ENCODE data around the gene ATP6V0B. TPM values are rescaled to one million over a fixed set of nuclear protein-coding genes. Genes with fewer than 3 reads are reported as not detected.

The ATP6V0B gene
- 100 to 1,000 TPM in 2 of 4 donors, 10 to 100 TPM in 2; 87.5 to 218 (median 122) TPM for total RNA-seq

DNA sequence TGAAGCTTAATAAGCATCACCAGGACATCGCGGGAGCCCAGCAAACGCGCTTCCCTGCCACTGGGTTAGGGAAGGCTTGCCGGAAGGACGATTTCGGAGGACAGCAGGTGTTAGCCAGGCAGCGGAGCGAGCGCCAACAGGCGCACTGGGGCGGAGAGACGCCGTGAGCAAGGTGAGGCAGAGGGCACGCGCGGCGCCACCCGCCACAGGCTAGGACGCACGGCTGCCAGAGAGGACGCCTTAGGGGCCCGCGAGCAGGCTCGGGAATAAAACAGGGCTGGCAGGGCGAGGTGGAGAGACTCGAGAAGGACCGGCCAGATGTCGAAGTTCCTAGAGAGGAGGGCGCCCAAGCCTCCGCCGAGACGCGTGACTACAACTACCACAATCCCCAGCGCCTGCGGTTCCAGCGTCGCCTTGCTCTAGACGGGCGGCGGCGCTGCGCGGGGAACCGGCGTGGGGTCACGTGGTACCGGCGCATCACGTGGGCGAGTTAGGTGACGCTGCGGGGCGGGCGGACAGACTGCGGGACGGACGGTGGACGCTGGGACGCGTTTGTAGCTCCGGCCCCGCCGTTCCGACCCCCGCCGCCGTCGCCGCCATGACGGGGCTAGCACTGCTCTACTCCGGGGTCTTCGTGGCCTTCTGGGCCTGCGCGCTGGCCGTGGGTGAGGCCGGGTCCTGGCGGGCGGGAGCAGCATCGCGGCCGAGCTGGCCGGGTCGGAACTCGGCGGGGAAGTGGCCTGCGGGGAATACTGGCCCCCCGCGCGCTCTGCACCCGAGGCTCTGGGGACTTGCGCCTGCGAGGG is at the start of gene ATP6V0B:
ATP6V0B (plus strand) TSS at position 518 of the 806 bp plus-strand sequence; CDS start at position 599, 81 bp downstream.
- peak; percentile 98 to 99 (median 98) for DNase-seq
- peaks cover 9 to 48% (median 15%) of the 10 kb centered on the region in 4 donors for H3K4me1 ChIP-seq
- peaks cover 0 to 25% (median 0%) of the 10 kb centered on the region in 3 donors for H3K36me3 ChIP-seq
- peak within 1 kb of the TSS; percentile 92 to 98 (median 94) for H3K27ac ChIP-seq
- H3K27me3 ChIP-seq, result no peaks in the 10 kb centered on the region
- peak; percentile 83 to 88 for TF ChIP-seq POLR2A (IDR thresholded peaks at IDR 0.05)
- TF ChIP-seq, protein P1, sequence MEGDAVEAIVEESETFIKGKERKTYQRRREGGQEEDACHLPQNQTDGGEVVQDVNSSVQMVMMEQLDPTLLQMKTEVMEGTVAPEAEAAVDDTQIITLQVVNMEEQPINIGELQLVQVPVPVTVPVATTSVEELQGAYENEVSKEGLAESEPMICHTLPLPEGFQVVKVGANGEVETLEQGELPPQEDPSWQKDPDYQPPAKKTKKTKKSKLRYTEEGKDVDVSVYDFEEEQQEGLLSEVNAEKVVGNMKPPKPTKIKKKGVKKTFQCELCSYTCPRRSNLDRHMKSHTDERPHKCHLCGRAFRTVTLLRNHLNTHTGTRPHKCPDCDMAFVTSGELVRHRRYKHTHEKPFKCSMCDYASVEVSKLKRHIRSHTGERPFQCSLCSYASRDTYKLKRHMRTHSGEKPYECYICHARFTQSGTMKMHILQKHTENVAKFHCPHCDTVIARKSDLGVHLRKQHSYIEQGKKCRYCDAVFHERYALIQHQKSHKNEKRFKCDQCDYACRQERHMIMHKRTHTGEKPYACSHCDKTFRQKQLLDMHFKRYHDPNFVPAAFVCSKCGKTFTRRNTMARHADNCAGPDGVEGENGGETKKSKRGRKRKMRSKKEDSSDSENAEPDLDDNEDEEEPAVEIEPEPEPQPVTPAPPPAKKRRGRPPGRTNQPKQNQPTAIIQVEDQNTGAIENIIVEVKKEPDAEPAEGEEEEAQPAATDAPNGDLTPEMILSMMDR (IDR thresholded peaks at IDR 0.05), result peak in 4 of 6 experiments; percentile 35 to 58 (median 51)
- H3K4me3 ChIP-seq, result peak within 1 kb of the TSS; percentile 81 to 98 (median 84)
- H3K9me3 ChIP-seq, result no peaks in the 10 kb centered on the region

DNA sequence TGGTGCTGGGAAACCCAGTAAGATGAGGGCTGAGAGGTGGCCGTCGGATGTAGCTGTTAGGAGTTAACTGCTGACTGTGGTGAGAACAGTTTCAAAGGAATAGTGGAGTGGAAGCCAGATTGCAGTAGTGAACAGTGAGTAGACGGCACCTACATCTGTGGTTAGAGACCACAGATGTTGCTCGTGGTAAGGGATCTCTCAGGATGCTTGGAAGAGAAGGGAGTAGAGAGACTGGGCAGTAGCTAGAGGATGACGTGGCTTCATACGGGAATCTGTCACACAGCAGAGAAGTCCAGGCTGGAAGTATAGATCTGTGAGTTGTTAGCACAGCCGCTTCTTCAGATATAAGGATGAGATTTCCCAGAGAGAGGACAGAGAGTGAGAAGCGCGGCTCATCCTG is 48.9 kb upstream of the ATP6V0B start:
- Histone ChIP-seq H3K4me1 (no peaks in the 10 kb centered on the region), H3K27me3 (no peaks in the 10 kb centered on the region), H3K9me3 (no peaks in the 10 kb centered on the region), H3K27ac (no peak overlapping the region), H3K36me3 (no peaks in the 10 kb centered on the region), H3K4me3 (no peak overlapping the region)
- TF ChIP-seq, protein P1 (IDR thresholded peaks at IDR 0.05), result no peak
- TF ChIP-seq POLR2A (IDR thresholded peaks at IDR 0.05), result no peak
- no peak for DNase-seq

DNA sequence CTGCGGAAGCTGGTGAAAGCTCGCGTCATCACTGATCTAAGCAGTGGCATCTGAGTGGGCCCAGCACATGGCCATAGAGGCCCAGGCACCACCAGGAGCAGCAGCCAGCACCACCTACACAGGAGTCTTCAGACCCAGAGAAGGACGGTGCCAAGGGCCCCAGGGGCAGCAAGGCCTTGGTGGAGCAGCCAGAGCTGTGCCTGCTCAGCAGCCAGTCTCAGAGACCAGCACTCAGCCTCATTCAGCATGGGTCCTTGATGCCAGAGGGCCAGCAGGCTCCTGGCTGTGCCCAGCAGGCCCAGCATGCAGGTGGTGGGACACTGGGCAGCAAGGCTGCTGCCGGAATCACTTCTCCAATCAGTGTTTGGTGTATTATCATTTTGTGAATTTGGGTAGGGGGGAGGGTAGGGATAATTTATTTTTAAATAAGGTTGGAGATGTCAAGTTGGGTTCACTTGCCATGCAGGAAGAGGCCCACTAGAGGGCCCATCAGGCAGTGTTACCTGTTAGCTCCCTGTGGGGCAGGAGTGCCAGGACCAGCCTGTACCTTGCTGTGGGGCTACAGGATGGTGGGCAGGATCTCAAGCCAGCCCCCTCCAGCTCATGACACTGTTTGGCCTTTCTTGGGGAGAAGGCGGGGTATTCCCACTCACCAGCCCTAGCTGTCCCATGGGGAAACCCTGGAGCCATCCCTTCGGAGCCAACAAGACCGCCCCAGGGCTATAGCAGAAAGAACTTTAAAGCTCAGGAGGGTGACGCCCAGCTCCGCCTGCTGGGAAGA is 44.4 kb upstream of the ATP6V0B start:
- DNase-seq, result no peak
- H3K9me3 ChIP-seq, result no peaks in the 10 kb centered on the region
- H3K4me3 ChIP-seq, result no peak overlapping the region
- no peaks in the 10 kb centered on the region for H3K36me3 ChIP-seq
- H3K27me3 ChIP-seq, result no peaks in the 10 kb centered on the region
- peaks cover 3 to 17% (median 9%) of the 10 kb centered on the region in 4 donors for H3K4me1 ChIP-seq
- no peak overlapping the region for H3K27ac ChIP-seq
- TF ChIP-seq, protein P1 (IDR thresholded peaks at IDR 0.05), result peak in 4 of 6 experiments; percentile 27 to 44 (median 40)
- no peak for TF ChIP-seq POLR2A (IDR thresholded peaks at IDR 0.05)

DNA sequence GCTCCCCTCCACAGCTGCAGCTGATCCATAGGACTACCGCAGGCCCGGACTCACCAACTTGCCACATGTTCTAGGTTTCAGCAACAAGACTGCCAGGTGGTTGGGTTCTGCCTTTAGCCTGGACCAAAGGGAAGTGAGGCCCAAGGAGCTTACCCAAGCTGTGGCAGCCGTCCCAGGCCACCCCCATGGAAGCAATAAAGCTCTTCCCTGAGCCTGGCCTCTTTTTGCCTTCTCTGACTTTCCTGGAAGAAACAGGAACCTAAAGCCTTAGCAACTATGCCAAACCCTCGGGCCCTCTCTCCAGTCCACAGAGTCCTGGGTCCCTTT is 43.8 kb upstream of the ATP6V0B start:
- no peak overlapping the region for H3K4me3 ChIP-seq
- no peak overlapping the region for H3K27ac ChIP-seq
- TF ChIP-seq, protein P1 (IDR thresholded peaks at IDR 0.05), result no peak
- TF ChIP-seq POLR2A (IDR thresholded peaks at IDR 0.05), result no peak
- no peaks in the 10 kb centered on the region for H3K9me3 ChIP-seq
- H3K4me1 ChIP-seq, result peaks cover 3 to 21% (median 10%) of the 10 kb centered on the region in 4 donors
- H3K36me3 ChIP-seq, result no peaks in the 10 kb centered on the region
- H3K27me3 ChIP-seq, result no peaks in the 10 kb centered on the region
- DNase-seq, result no peak

DNA sequence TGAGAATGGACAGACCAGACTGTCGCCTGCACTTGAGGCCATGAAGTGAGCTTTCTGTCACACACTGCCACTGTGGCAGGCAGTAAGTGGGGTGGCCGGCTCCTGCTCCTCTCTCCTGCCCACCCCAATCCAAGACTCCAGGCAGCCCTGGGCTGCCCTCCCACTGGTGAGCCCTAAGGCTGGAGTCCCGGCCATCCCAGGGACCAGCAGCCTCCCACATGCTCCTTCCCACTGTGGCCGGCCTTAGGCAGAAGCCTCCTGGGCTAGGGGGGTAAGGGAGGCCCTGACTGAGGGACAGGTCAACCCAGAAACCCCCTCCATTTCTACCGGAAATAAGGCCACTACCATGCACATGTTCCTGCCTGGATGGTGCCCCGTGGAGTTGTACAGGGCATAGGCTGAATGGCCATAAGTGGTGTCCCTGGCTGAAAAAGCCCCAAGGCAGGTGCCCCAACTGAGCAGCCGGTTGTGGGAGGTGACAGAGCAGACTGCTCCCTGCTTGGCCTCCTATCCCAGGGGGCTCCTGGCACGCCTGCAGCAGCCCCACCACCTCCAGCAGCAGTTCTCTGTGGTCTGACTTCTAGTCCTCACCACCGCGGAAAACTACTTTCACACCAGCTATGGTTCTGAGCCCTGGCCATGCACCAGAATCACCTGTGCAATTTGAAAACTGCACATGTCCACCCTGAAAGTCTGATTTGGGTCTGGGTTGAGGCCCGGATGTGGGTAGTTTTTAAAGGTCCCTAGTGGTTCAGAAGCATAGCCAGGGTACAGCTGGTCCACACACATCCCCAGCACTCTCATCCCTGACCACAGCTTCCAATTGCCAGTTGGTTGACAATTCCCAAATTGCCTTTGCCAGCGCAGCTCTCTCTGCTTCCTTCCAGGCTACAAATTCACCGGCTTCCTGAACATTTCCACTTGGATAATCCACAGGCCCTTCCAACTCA is 42.8 kb upstream of the ATP6V0B start:
- no peak overlapping the region for H3K4me3 ChIP-seq
- TF ChIP-seq POLR2A (IDR thresholded peaks at IDR 0.05), result no peak
- TF ChIP-seq, protein P1 (IDR thresholded peaks at IDR 0.05), result no peak
- no peaks in the 10 kb centered on the region for H3K9me3 ChIP-seq
- H3K27ac ChIP-seq, result no peak overlapping the region
- H3K36me3 ChIP-seq, result no peaks in the 10 kb centered on the region
- no peaks in the 10 kb centered on the region for H3K27me3 ChIP-seq
- peaks cover 3 to 30% (median 12%) of the 10 kb centered on the region in 4 donors for H3K4me1 ChIP-seq
- no peak for DNase-seq
